GM18526 (cell line): ENCODE results near the gene DNPEP.

Experiments used
- POLR2A ChIP-seq: IDR thresholded peaks from 3 replicates; pipeline ENCODE4 v1.6.1; 2011; ENCODE audit not compliant: insufficient read length; ENCODE audit errors: extremely low read depth

Gene DNPEP

GRCh38 chr2:219423652-219424377 is 36.1 kb upstream of the DNPEP start:
- no peak for TF ChIP-seq POLR2A

DNA sequence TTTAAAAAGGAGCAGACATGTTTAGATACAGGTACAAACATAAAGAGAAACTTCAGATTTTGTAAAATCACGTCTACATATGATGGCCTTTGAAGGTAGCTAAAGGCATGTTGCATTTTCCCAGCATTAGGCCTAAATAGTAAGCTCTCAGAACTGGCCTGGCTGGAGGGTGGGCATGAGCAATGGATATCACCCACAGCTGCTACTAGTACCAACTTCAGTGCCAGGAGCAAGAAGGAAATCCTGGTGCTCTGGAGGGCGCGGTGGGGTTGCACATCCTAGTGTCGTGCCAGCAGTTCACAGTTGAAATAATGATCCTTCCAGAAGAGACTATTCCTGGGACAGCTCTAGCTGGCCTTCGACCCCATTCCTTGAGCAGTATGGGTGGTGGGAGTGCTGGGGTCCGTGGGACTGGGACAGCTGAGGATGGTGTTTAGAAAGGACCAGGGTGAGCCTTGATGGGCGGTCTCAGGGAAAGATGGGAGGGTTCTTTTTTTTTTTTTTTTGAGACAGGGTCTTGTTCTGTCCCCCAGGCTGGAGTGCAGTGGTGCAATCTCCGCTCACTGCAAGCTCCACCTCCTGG is 35.3 kb upstream of the DNPEP start:
- no peak for TF ChIP-seq POLR2A

GRCh38 chr2:219421323-219421722 is 33.6 kb upstream of the DNPEP start:
- no peak for TF ChIP-seq POLR2A

- TF ChIP-seq POLR2A, result no peak
Measured at GRCh38 chr2:219420687-219421086, 33.0 kb upstream of the DNPEP start.

DNA sequence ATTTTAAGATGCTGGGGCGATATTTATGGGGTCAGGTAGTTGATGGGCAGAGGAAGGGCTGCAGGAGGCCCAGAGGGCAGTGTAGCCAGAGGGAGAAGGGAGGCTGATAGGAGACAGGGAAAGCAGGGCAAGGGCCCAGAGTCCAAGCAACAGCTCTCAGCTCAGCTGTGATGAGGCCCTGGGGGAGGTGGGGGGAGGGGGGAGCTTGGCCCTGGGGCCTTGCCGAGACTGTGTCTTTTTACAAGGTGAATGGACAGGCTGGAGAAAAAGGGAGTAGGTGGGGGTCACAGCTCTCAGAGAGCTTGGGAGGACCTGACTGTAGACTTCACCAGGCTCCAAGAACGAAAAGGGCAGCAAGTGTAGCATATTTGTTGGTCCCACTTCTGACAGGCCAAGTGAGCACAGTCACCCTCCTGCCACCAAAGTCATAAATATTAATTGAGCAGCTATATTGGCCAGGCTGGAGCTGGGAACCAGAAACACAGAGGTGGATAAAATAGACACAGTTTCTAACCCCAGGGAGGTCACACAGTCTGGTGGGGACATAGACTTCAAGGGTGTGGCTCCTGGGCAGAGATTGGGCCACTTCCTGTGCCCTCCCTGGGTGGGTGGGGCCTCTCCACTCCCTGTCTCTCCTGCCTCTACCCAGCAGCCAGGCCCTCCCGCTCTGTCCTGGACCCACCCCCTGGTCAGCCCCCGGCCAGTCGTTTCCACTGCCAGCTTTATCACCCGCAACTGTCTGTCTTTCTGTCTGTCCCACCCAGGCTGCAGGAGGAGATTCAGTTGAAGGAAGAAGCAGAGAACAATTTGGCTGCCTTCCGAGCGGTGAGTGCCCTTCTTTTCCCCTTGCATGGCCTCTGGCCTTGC is 31.9 kb upstream of the DNPEP start:
- no peak for TF ChIP-seq POLR2A

DNA sequence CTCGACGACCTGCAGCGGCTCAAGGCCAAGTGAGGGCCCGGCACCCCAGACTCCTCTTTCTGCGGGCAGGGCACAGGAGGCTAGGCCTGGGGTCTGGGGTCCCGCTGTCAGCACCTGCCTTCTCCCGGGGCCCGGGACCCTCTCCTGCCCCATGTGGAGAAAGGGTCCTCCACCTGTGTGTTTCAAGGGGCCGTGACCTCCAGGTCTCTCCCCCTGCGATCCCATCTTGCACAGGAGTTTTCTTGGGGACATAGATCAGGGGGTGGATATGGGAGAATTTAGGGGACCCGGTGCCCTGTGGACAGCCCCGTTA is 31.3 kb upstream of the DNPEP start:
- no peak for TF ChIP-seq POLR2A

- TF ChIP-seq POLR2A, result no peak
Measured at GRCh38 chr2:219418155-219419011, 30.7 kb upstream of the DNPEP start, which contains the start of gene DES. TSS of gene DES (plus strand) at chr2:219418377. CDS start at chr2:219418463, 86 bp downstream.

DNA sequence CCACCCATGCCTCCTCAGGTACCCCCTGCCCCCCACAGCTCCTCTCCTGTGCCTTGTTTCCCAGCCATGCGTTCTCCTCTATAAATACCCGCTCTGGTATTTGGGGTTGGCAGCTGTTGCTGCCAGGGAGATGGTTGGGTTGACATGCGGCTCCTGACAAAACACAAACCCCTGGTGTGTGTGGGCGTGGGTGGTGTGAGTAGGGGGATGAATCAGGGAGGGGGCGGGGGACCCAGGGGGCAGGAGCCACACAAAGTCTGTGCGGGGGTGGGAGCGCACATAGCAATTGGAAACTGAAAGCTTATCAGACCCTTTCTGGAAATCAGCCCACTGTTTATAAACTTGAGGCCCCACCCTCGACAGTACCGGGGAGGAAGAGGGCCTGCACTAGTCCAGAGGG is 29.7 kb upstream of the DNPEP start:
- TF ChIP-seq POLR2A, result no peak

- TF ChIP-seq POLR2A, result no peak
Measured at GRCh38 chr2:219416938-219417337, 29.2 kb upstream of the DNPEP start.

- no peak for TF ChIP-seq POLR2A
Measured at GRCh38 chr2:219416235-219416602, 28.5 kb upstream of the DNPEP start.

DNA sequence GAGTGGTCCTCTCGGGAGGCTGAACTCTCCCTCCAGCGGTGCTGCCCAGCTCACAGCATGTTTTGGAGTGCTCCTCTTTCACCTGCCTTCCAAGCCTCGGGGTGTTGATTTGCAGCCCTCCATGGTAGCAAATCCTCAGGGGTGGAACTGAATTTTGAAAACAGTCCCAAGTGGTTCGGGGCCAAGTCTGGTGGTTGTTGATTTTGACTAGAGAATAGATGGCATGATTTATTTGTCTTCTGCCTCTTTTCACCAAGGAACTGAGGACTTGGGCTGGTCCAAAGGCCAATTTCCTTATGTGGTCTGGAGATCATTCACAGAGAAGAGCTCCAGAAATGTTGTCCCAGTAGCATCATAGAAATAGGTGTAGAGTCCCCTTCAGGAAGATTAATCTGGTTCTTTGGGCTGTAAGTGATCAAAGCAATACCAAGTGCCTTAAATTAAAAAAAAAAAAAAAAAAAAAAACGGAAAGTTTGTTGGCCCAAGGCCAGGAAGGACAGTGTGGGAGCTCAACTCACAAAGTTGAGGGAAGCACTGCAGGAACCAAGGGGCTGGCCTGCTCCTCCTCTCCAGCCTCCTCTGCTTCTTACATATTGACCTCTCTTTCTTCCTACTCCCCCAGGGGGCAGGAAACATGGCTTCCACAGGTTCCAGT is 28.0 kb upstream of the DNPEP start:
- no peak for TF ChIP-seq POLR2A

DNA sequence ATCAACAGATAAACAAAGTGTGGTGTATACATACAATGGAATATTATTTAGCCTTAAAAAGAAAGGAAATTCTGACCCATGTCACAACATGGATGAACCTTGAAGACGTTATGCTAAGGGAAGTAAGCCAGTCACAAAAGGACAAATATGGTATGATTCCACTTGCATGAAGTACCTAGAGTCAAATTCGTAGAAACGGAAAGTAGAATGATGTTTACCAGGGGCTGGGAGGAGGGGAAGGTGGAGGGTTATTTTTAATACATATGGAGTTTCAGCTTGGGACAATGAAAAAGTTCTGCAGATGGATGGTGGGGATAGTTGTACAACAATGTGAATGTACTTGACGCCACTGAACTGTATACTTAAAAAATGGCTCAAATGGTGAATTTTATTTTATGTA is 27.1 kb upstream of the DNPEP start:
- no peak for TF ChIP-seq POLR2A

DNA sequence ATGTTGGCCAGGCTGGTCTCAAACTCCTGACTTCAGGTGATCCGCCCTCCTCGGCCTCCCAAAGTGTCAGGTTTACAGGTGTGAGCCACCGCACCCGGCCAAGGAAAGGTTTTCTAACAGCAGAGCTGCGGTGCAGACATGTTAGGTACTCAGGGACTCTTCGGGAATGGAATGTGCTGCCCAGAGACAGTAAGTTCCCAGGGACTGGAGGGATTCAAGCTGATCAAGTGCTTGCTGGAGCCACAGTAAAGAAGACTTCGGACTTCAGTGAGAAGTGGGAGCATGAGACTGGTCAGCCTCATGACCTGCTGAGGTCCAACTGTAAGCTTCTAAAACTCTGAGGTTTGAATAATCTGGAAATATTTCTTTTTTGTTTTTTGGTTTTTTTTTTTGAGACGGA is 22.7 kb upstream of the DNPEP start:
- TF ChIP-seq POLR2A, result no peak

DNA sequence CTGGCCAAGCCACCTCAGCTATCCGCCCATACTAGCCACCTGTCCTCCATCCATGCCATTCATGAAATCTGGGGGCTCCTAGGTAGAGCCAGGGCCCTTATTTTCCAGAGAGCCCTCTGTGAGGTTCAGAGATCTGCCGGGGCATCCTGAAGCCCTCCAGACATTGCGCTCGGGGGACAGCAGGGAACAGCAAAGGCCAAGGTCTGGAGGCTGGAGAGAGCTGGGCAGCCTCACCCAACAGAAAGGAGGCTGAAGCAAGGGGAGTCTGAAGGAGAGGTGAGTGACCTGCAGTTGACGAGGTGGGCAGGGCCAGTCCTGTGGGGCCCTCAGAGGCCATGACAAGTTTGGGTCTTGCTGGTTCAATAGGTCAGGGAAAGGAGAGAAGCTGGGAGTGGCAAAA is 21.9 kb upstream of the DNPEP start:
- TF ChIP-seq POLR2A, result no peak

DNA sequence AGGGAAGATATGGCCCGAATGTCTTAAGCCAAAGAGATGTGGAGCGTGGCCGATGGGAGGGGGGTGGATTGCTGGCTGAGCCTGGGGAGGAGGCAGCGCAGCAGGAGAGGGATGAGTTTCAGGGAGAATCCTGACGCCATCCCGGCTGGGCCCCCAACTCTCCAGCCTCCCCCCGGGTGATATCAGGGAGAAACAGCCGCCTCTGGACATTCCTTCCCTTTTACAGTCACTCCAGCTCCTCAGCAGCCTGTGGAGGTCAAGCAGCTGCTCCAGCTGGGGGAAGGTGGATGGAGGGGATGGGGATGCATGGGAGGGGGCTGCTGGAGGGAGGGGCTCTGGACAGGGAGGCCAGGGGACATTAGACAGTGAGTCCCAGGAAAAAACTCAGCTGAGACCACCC is 20.9 kb upstream of the DNPEP start:
- no peak for TF ChIP-seq POLR2A

GRCh38 chr2:219408204-219408603 is 20.5 kb upstream of the DNPEP start:
- TF ChIP-seq POLR2A, result no peak

- no peak for TF ChIP-seq POLR2A
Measured at GRCh38 chr2:219406861-219407230, 19.1 kb upstream of the DNPEP start.
